Glutamatergic neuron (in vitro differentiated cells): Measurements from ENCODE around the gene TMEM271. TPM values are rescaled to one million over a fixed set of nuclear protein-coding genes. Genes with fewer than 3 reads are reported as not detected.
"Not testable (repeated sequence)": the region's sequence is repeated elsewhere in the genome, so short reads cannot be mapped to it uniquely, and the experiment has no call there.

ENCODE experiments used
- DNase-seq: peaks from one replicate; pipeline ENCODE4 v3.0.0; 2022
- H3K27ac Mint-ChIP-seq: one replicate; pipeline ENCODE4 v1.8.0; 2020; ENCODE audit warnings: mild to moderate bottlenecking, mixed read lengths, inconsistent platforms; ENCODE audit not compliant: unreplicated experiment
- H3K27me3 Mint-ChIP-seq: one replicate; pipeline ENCODE4 v1.8.0; 2020; ENCODE audit warnings: mild to moderate bottlenecking, moderate library complexity, mixed read lengths, inconsistent platforms; ENCODE audit not compliant: unreplicated experiment
- H3K36me3 Mint-ChIP-seq: one replicate; pipeline ENCODE4 v1.8.0; 2020; ENCODE audit warnings: mild to moderate bottlenecking, mixed read lengths, inconsistent platforms; ENCODE audit not compliant: unreplicated experiment
- H3K4me1 Mint-ChIP-seq: one replicate; pipeline ENCODE4 v1.8.0; 2020; ENCODE audit warnings: mild to moderate bottlenecking, low read depth, mixed read lengths, inconsistent platforms; ENCODE audit not compliant: unreplicated experiment
- H3K4me3 Mint-ChIP-seq: one replicate; pipeline ENCODE4 v1.8.0; 2020; ENCODE audit warnings: mild to moderate bottlenecking, mixed read lengths, inconsistent platforms; ENCODE audit not compliant: unreplicated experiment
- H3K9me3 Mint-ChIP-seq: one replicate; pipeline ENCODE4 v1.8.0; 2020; ENCODE audit warnings: mild to moderate bottlenecking, moderate library complexity, mixed read lengths, inconsistent platforms; ENCODE audit not compliant: unreplicated experiment
- total RNA-seq: library from RNA; stranded (reverse); fragmentation: NEBNext Ultra II Directional; extraction: Animal tissue kit (Norgen Biotek cat#: 25700); gene quantifications from one replicate; pipeline ENCODE4 v1.2.1, GENCODE V29; 2021; ENCODE audit not compliant: unreplicated experiment
- TF ChIP-seq, protein P1 (sequence below): fragments of 200-600 bp; sonication (generic); IDR thresholded peaks from one replicate; pipeline ENCODE4 v1.5.0; 2021; ENCODE audit not compliant: partially characterized antibody, unreplicated experiment

Gene TMEM271
- total RNA-seq, 1 donor from 2014 or later, result 22.7 TPM

DNA sequence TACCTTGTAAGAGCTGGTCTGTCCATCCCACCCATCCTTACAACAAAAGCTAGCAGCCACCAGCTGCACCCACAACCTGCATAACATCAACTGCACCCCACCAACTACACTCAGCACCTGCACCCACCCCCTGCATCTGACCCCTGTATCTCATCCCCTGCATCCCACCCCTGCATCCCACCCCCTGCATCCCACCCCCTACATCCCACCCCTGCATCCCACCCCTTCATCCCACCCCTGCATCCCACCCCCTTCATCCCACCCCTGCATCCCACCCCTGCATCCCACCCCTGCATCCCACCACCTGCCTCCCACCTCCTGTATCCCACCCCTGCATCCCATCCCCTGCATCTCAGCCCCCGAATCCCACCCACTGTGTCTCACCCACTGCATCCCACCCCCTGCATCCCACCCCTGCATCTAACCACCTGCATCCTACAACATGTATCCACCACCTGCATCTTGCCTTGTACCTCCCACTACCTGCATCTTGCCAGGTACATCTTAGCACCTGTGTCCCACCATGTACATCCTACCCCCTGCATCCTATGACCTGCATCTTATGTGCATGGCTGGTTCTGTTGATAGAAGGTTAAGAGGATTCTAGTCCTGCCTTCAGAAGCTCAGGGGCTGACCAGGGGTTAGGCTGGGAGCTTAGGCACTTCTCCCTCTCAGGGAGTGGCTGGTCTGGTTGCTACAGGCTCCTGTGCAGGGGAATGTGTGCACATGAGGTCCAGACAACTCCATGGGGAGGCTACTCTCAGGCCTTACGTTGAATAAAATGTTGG, 9.4 kb downstream of the TMEM271 start:
- H3K9me3 Mint-ChIP-seq, result peaks cover 25% of the 10 kb centered on the region
- H3K27ac Mint-ChIP-seq, result no peak overlapping the region
- peaks cover 3% of the 10 kb centered on the region for H3K4me1 Mint-ChIP-seq
- TF ChIP-seq, protein P1, sequence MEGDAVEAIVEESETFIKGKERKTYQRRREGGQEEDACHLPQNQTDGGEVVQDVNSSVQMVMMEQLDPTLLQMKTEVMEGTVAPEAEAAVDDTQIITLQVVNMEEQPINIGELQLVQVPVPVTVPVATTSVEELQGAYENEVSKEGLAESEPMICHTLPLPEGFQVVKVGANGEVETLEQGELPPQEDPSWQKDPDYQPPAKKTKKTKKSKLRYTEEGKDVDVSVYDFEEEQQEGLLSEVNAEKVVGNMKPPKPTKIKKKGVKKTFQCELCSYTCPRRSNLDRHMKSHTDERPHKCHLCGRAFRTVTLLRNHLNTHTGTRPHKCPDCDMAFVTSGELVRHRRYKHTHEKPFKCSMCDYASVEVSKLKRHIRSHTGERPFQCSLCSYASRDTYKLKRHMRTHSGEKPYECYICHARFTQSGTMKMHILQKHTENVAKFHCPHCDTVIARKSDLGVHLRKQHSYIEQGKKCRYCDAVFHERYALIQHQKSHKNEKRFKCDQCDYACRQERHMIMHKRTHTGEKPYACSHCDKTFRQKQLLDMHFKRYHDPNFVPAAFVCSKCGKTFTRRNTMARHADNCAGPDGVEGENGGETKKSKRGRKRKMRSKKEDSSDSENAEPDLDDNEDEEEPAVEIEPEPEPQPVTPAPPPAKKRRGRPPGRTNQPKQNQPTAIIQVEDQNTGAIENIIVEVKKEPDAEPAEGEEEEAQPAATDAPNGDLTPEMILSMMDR, result no peak
- H3K27me3 Mint-ChIP-seq, result peaks cover 20% of the 10 kb centered on the region
- peaks cover 10% of the 10 kb centered on the region for H3K36me3 Mint-ChIP-seq
- peak; percentile 42 for DNase-seq
- H3K4me3 Mint-ChIP-seq, result no peak overlapping the region

DNA sequence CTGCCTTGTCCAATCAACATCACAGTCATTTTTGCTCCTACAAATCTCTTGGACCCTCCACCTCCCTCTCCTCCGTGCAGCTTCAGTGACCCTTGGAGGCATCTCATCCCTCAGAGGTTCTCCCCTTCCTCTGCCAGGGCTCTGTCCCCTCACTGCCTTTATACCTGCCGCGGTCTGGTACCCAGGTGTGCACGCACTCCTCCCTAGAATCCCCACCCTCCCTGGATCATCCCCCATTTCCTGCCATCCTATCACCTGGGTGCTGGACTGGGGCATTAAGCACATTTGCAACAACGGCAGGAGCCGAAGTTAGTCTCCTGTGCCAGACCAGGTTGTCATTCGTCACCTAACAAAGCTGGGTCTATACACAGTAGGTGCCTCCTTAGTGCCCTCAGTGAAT, 10.1 kb downstream of the TMEM271 start:
- Mint-ChIP-seq H3K36me3 (peaks cover 3% of the 10 kb centered on the region), H3K9me3 (peaks cover 26% of the 10 kb centered on the region), H3K27me3 (peaks cover 15% of the 10 kb centered on the region), H3K4me3 (no peak overlapping the region), H3K4me1 (peaks cover 3% of the 10 kb centered on the region), H3K27ac (no peak overlapping the region)
- no peak for DNase-seq
- TF ChIP-seq, protein P1, result no peak

DNA sequence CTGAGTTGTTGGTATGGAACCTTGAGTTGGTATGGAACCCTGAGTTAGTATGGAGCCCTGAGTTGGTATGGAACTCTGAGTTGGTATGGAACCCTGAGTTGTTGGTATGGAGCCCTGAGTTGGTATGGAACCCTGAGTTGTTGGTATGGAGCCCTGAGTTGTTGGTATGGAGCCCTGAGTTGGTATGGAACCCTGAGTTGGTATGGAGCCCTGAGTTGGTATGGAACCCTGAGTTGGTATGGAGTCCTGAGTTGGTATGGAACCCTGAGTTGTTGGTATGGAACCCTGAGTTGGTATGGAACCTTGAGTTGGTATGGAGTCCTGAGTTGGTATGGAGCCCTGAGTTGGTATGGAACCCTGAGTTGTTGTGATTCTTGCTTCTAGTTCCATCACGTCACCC, 10.5 kb downstream of the TMEM271 start:
- not testable (repeated sequence) for H3K4me3 Mint-ChIP-seq, H3K36me3 Mint-ChIP-seq, H3K4me1 Mint-ChIP-seq, DNase-seq
- Mint-ChIP-seq H3K27me3 (peaks cover 14% of the 10 kb centered on the region), H3K27ac (peak overlapping the region; percentile 44), H3K9me3 (peaks cover 26% of the 10 kb centered on the region)

DNA sequence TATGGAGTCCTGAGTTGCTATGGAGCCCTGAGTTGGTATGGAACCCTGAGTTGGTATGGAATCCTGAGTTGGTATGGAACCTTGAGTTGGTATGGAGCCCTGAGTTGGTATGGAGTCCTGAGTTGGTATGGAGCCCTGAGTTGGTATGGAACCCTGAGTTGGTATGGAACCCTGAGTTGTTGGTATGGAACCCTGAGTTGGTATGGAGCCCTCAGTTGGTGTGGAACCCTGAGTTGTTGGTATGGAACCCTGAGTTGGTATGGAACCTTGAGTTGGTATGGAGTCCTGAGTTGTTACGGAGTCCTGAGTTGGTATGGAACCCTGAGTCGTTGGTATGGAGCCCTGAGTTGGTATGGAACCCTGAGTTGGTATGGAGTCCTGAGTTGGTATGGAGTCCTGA, 13.6 kb downstream of the TMEM271 start:
- not testable (repeated sequence) for H3K4me3 Mint-ChIP-seq, H3K27me3 Mint-ChIP-seq, H3K4me1 Mint-ChIP-seq, H3K27ac Mint-ChIP-seq, H3K36me3 Mint-ChIP-seq, DNase-seq
- H3K9me3 Mint-ChIP-seq, result peaks cover 24% of the 10 kb centered on the region

DNA sequence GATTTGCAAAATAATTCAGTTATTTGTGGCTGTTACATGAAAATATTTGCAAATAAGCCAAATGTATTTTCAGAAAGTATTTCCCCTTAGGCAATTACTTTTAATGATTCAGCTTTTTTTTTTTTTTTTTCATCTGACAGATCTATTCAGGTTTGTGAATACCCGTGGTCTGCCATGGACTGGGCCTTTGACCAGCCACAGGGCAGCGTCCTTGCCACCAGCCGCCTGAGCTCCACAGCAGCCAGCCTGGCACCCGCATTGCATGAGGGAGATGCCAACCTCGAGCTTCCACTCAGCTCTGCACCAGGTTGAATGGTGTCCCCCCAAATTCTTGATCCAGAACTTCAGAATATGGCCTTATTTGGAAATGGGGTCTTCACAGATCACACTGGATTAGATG, 14.7 kb downstream of the TMEM271 start:
- TF ChIP-seq, protein P1, result no peak
- peaks cover 2% of the 10 kb centered on the region for H3K4me1 Mint-ChIP-seq
- H3K27ac Mint-ChIP-seq, result no peak overlapping the region
- DNase-seq, result no peak
- H3K9me3 Mint-ChIP-seq, result peaks cover 26% of the 10 kb centered on the region
- H3K4me3 Mint-ChIP-seq, result no peak overlapping the region
- peaks cover 7% of the 10 kb centered on the region for H3K27me3 Mint-ChIP-seq
- H3K36me3 Mint-ChIP-seq, result peaks cover 9% of the 10 kb centered on the region

DNA sequence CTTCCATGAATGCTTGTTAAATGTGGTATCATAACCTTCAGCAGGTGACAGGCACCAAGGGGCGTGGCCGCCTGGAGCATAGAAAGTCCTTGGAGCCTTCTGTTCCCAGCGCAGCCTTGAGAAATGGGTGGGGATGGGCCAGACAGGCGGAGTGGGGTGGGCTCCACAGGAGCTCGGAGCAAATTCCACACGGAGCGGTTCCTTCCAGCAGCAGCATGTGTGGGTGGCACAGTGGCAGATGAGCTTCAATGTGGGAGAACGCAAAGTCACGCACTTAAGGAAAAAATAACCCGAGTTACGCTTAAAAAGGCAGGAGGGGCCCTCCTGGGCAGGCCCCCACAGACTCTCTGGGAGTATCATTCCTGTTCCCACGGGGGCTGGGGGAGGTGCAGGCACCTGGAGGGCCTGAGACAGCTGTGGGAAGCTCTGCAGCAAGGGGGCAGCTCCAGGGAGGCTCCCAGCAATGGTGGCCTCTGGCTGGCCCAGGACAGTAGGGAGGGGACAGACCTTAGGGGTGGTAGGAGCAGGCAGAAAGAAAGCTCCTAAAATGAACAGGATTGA, 15.3 kb downstream of the TMEM271 start:
- H3K4me3 Mint-ChIP-seq, result no peak overlapping the region
- H3K4me1 Mint-ChIP-seq, result peaks cover 2% of the 10 kb centered on the region
- H3K36me3 Mint-ChIP-seq, result peaks cover 9% of the 10 kb centered on the region
- TF ChIP-seq, protein P1, result no peak
- no peak overlapping the region for H3K27ac Mint-ChIP-seq
- H3K9me3 Mint-ChIP-seq, result peaks cover 22% of the 10 kb centered on the region
- H3K27me3 Mint-ChIP-seq, result peaks cover 7% of the 10 kb centered on the region
- DNase-seq, result no peak
